SK-N-SH treated with all-trans-retinoic acid at 6 μM for 48 hours (cell line): Measurements from ENCODE around the gene CFAP221.

Experiments
- ATAC-seq: fragments of 200-7000 bp; cut with Tn5 transposase; 3 replicates; pipeline ENCODE4 v1.9.1; 2020; ENCODE audit warnings: mild to moderate bottlenecking, moderate library complexity
- ARNTL ChIP-seq: fragments of 450-650 bp; formaldehyde crosslinking; IDR thresholded peaks from 2 replicates; pipeline ENCODE4 v1.5.0; 2020; ENCODE audit warnings: low read depth, mild to moderate bottlenecking, moderate library complexity, borderline replicate concordance
- BACH2 ChIP-seq: fragments of 250-450 bp; sonication (Bioruptor Pico); IDR thresholded peaks from 2 replicates; pipeline ENCODE4 v1.9.0; 2021; ENCODE audit warnings: mild to moderate bottlenecking, borderline replicate concordance
- CREB5 ChIP-seq: fragments of 250-450 bp; sonication (Bioruptor Pico); IDR thresholded peaks from 2 replicates; pipeline ENCODE4 v1.5.1; 2020; ENCODE audit warnings: low read depth, mild to moderate bottlenecking, moderate library complexity
- CSDC2 ChIP-seq: fragments of 250-450 bp; sonication (Bioruptor Pico); IDR thresholded peaks from 2 replicates; pipeline ENCODE4 v1.5.0; 2020; ENCODE audit warnings: mild to moderate bottlenecking, moderate library complexity
- ESRRG ChIP-seq: fragments of 250-450 bp; sonication (Bioruptor Pico); IDR thresholded peaks from 2 replicates; pipeline ENCODE4 v1.6.1; 2021; ENCODE audit warnings: mild to moderate bottlenecking
- GLIS3 ChIP-seq: fragments of 250-450 bp; sonication (Bioruptor Pico); IDR thresholded peaks from 2 replicates; pipeline ENCODE4 v1.5.0; 2020; ENCODE audit warnings: mild to moderate bottlenecking, moderate library complexity
- ISL1 ChIP-seq: fragments of 250-450 bp; sonication (Bioruptor Pico); IDR thresholded peaks from 2 replicates; pipeline ENCODE4 v2.1.2; 2022; ENCODE audit warnings: mild to moderate bottlenecking, moderate library complexity
- OSR1 ChIP-seq: fragments of 250-450 bp; sonication (Bioruptor Pico); IDR thresholded peaks from 2 replicates; pipeline ENCODE4 v1.8.0; 2022; ENCODE audit warnings: moderate library complexity, mild to moderate bottlenecking, inconsistent platforms
- PATZ1 ChIP-seq: fragments of 250-450 bp; sonication (Bioruptor Pico); IDR thresholded peaks from 2 replicates; pipeline ENCODE4 v1.8.0; 2020; ENCODE audit warnings: mild to moderate bottlenecking, moderate library complexity, borderline replicate concordance
- POU6F1 ChIP-seq: fragments of 250-450 bp; sonication (Bioruptor Pico); IDR thresholded peaks from 2 replicates; pipeline ENCODE4 v1.8.0; 2021; ENCODE audit warnings: low read depth, mild to moderate bottlenecking, moderate library complexity, borderline replicate concordance
- PPARA ChIP-seq: fragments of 250-450 bp; sonication (Bioruptor Pico); IDR thresholded peaks from 2 replicates; pipeline ENCODE4 v1.5.0; 2020; ENCODE audit warnings: mild to moderate bottlenecking, borderline replicate concordance
- SNAI2 ChIP-seq: fragments of 250-450 bp; sonication (Bioruptor Pico); IDR thresholded peaks from 2 replicates; pipeline ENCODE4 v1.5.0; 2020; ENCODE audit warnings: mild to moderate bottlenecking, moderate library complexity
- TCF4 ChIP-seq: fragments of 250-450 bp; sonication (Bioruptor Pico); IDR thresholded peaks from 2 replicates; pipeline ENCODE4 v1.8.0; 2021; ENCODE audit warnings: mild to moderate bottlenecking, moderate library complexity, borderline replicate concordance
- TOX ChIP-seq: fragments of 250-450 bp; sonication (Bioruptor Pico); IDR thresholded peaks from 2 replicates; pipeline ENCODE4 v1.8.0; 2021; ENCODE audit warnings: mild to moderate bottlenecking, moderate library complexity, borderline replicate concordance
- TSHZ2 ChIP-seq: fragments of 250-450 bp; sonication (Bioruptor Pico); IDR thresholded peaks from 2 replicates; pipeline ENCODE4 v1.5.0; 2020; ENCODE audit warnings: mild to moderate bottlenecking, moderate library complexity
- ZC3H10 ChIP-seq: fragments of 250-450 bp; sonication (Bioruptor Pico); IDR thresholded peaks from 2 replicates; pipeline ENCODE4 v1.5.1; 2021; ENCODE audit warnings: mild to moderate bottlenecking, moderate library complexity
- ZFP3 ChIP-seq: fragments of 250-450 bp; sonication (Bioruptor Pico); IDR thresholded peaks from 2 replicates; pipeline ENCODE4 v1.5.0; 2020; ENCODE audit warnings: mild to moderate bottlenecking, moderate library complexity
- ZFP30 ChIP-seq: fragments of 450-650 bp; formaldehyde crosslinking; IDR thresholded peaks from 2 replicates; pipeline ENCODE4 v1.5.0; 2022; ENCODE audit warnings: mild to moderate bottlenecking, moderate library complexity
- ZNF565 ChIP-seq: fragments of 450-650 bp; formaldehyde crosslinking; conservative IDR thresholded peaks from 2 replicates; pipeline ENCODE4 v1.5.0; 2020; ENCODE audit warnings: low read depth, mild to moderate bottlenecking, moderate library complexity
- ZNF70 ChIP-seq: fragments of 450-650 bp; formaldehyde crosslinking; IDR thresholded peaks from 2 replicates; pipeline ENCODE4 v1.5.0; 2020; ENCODE audit warnings: mild to moderate bottlenecking, moderate library complexity

Gene CFAP221

GRCh38 chr2:119702203-119702917, 158.1 kb downstream of the CFAP221 start (continued):
- TF ChIP-seq ZNF70 (CRISPR knock-in tag) (no peak), TCF4 (CRISPR knock-in tag) (no peak), ZNF565 (no peak), SNAI2 (CRISPR knock-in tag) (no peak), POU6F1 (CRISPR knock-in tag) (no peak), OSR1 (CRISPR knock-in tag) (no peak), TOX (CRISPR knock-in tag) (no peak), CREB5 (CRISPR knock-in tag) (no peak), ESRRG (CRISPR knock-in tag) (no peak), GLIS3 (CRISPR knock-in tag) (no peak)

- TF ChIP-seq PPARA (CRISPR knock-in tag), result no peak
- TF ChIP-seq ZFP3 (CRISPR knock-in tag), result peak; percentile 97; the same call in 1 of the 2 replicates
- peak; percentile 100 for ATAC-seq
These were observed 158.7 kb downstream of the CFAP221 start for GRCh38 chr2:119702918-119703401.

GRCh38 chr2:119703526-119703925, 159.3 kb downstream of the CFAP221 start:
- no peak; the same call in 2 of the 3 replicates for ATAC-seq
- TF ChIP-seq PATZ1 (CRISPR knock-in tag) (no peak), CSDC2 (CRISPR knock-in tag) (no peak), ZFP30 (no peak), ESRRG (CRISPR knock-in tag) (no peak), ZC3H10 (CRISPR knock-in tag) (no peak), POU6F1 (CRISPR knock-in tag) (no peak), ZNF565 (no peak), ISL1 (CRISPR knock-in tag) (no peak), PPARA (CRISPR knock-in tag) (no peak), SNAI2 (CRISPR knock-in tag) (no peak), OSR1 (CRISPR knock-in tag) (no peak), ARNTL (CRISPR knock-in tag) (no peak), BACH2 (no peak), TSHZ2 (no peak)
